GM12891 (cell line): ENCODE results near the gene GABRR3.

Experiments used
- PAX5 ChIP-seq: IDR thresholded peaks from 2 replicates; pipeline ENCODE4 v1.6.1; 2011; ENCODE audit warnings: low read length, moderate library complexity, mild to moderate bottlenecking; ENCODE audit not compliant: insufficient read depth, severe bottlenecking
- POLR2A ChIP-seq: IDR thresholded peaks from 2 replicates; pipeline ENCODE4 v1.6.1; 2011; ENCODE audit warnings: low read depth, low read length, control low read depth
- POLR2AphosphoS5 ChIP-seq: IDR thresholded peaks from 2 replicates; pipeline ENCODE4 v1.6.1; 2011; ENCODE audit warnings: low read depth, low read length, control low read depth

- TF ChIP-seq POLR2A = no peak
- TF ChIP-seq POLR2AphosphoS5 = no peak
- TF ChIP-seq PAX5 = no peak
Observed at GRCh38 chr3:97942801-97943546, 92.1 kb downstream of the GABRR3 start.
